Measurements from ENCODE around the gene RNF183.
"Not testable (repeated sequence)": the region's sequence is repeated elsewhere in the genome, so short reads cannot be mapped to it uniquely, and the experiment has no call there.

Gene RNF183

GRCh38 chr9:113274474-113275156, 28.6 kb downstream of the RNF183 start:
- DNase-seq (ENCODE audit: low read depth): no peak

DNA sequence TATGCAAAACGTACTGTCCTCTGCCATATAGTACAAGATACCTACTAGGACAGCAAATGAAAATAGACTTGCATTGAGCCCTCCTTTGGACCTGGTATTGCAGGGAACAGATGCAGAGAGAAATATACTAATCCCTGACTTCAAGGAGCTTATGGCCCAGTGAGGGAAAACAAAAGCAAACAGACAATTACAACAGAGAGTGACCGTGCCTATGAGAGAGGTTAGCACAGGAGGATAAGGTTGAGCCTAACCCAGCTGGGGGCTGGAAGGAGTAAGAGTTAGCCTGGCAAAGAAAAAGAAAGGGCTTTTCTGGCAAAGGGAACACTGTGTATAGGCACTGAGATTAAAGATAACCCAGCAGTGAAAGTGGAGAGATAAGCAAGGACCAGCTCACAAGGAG, 33.3 kb downstream of the RNF183 start:
- DNase-seq (ENCODE audit: low read depth): no peak

GRCh38 chr9:113269355-113269754, 33.8 kb downstream of the RNF183 start:
- DNase-seq (ENCODE audit: low read depth): no peak

GRCh38 chr9:113267911-113268566, 35.1 kb downstream of the RNF183 start:
- DNase-seq (ENCODE audit: low read depth): no peak

- DNase-seq (ENCODE audit: low read depth): no peak
Observed at GRCh38 chr9:113266174-113266573, 37.0 kb downstream of the RNF183 start.

DNA sequence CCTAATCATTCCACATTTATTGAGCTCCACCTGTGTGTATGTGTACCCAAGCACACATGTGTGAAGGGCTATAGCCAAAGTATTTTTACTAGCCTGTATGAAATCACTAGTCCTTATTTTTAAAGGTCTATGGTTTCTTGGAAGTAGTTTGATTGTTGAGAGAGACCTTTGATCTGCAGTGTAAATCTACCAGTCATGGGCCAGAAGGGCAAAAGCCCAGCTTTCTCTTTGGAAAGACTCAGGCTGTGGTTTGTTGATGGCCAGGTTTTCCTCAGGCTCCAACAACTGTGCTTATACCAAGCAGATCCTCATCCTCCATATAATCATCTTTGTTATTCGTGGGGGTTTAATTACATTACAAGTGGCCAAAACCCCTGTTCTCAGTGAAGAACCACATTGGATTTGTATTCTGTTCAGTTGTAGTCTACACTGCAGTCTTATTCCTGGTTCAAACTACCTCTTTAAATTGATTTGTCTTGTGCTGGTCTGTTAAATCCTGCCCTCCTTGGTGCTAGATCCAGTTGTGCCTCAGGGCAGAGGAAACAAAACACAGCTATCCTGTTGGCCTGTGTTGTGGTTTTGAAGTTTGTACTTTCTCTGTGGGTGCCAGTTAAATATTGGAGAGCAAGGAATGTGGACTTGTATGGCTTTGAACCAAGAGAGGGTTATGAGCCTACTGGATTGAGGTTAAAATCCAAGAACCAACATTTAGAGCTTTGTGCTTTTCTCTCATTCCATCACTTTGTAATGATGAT, 41.1 kb downstream of the RNF183 start:
- DNase-seq (ENCODE audit: low read depth): no peak

DNA sequence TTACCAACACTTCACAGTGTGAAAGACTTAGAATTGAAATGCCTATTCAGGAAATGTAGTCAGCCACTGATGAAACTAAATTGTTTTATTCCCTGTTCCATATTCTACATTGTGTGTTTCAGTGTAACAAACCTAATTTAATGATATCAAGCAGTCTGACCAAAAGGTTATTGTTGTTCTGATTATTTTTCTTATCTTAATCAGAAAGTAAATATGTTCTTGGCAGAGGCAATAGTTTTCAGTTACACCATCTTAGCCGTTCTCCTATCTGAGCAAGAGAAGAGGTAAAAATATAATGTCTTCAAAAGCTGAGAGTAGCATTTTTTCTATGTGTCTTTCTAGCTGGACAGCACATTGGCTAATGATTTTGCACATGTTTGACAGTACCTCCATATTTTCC, 44.9 kb downstream of the RNF183 start:
- no peak for DNase-seq (ENCODE audit: low read depth)

DNA sequence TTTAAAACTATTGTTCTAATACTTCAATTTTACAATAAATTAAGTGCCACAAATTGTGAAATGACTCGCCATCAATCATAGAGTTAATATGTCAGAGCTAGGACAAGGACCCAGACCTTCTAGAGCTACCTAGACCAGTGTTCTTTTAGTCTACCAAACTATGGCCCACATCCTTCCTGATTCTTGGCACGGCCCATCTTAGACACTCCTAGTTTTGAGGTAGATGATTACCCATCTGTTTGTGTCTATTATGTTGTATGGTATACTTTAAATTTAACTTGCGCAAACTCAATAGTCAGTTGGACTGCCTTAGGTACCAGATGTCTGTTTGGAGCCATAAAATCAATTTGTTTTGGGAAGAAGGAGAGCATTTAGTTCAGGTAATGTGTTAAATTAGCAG, 45.3 kb downstream of the RNF183 start:
- no peak for DNase-seq (ENCODE audit: low read depth)

DNA sequence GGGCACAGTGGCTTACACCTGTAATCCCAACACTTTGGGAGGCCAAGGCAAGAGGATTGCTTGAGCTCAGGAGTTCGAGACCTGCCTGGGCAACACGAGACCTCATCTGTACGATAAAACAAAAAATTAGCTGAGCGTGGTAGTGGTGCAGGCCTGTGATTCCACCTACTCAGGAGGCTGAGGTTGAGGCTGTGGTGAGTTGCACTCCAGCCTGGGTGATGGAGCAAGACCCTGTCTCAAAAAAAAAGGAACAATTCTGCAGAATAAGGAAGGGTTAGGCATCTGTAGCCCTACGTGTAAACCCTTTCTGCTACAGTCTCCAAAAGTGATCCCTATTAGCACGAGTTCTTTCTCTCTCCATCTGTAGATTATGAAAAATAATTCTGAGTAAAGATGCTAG, 47.7 kb downstream of the RNF183 start:
- no peak for DNase-seq (ENCODE audit: low read depth)

GRCh38 chr9:113254991-113255390, 48.2 kb downstream of the RNF183 start:
- DNase-seq (ENCODE audit: low read depth): no peak

DNA sequence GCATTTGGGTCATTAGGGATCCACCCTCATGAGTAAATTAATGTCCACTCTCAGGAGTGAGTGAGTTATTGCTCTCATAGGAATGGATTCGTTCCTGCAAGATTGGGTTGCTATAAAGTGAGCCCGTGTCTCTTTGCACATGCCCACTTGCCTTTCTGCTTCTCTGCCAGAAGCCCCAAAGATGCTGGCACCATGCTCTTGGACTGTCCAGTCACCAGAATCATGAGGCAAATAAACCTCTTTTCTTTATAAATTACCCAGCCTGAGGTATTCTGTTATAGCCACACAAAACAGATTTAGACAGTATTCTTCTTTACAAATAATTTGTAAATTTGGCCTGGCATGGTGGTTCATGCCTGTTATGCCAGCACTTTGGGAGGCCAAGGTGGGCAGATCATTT, 52.4 kb downstream of the RNF183 start:
- no peak for DNase-seq (ENCODE audit: low read depth)

DNA sequence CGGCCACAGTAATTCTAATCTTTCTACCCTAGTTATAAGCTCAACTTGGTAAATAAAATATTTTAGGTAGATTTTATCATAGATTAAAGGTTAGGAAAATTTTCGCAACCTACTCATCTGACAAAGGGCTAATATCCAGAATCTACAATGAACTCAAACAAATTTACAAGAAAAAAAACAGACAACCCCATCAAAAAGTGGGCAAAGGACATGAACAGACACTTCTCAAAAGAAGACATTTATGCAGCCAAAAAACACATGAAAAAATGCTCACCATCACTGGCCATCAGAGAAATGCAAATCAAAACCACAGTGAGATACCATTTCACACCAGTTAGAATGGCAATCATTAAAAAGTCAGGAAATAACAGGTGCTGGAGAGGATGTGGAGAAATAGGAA, 53.5 kb downstream of the RNF183 start:
- DNase-seq (ENCODE audit: low read depth): not testable (repeated sequence)

DNA sequence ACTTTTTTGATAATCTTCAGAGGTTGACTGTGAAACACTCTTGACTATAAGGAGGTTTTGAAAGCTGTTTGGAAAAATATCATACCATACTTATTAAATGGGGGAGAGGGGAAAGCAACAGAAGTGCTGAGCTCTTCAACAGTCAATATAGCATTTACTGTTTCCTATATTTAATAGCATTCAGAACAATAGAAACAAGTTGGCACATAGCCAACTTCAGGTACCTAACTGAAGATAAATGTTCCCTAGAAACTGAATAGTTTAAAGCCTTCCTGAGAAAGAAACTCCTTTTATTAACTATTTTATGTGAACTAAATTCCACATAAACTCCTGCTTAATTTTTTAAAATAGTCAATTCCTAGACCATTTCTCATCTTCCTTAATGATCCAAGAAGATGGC, 55.5 kb downstream of the RNF183 start:
- no peak for DNase-seq (ENCODE audit: low read depth)

Measured in non-pigmented ciliary epithelial cell (primary cell).